ENCODE measurements around the gene PDHA1.

DNA sequence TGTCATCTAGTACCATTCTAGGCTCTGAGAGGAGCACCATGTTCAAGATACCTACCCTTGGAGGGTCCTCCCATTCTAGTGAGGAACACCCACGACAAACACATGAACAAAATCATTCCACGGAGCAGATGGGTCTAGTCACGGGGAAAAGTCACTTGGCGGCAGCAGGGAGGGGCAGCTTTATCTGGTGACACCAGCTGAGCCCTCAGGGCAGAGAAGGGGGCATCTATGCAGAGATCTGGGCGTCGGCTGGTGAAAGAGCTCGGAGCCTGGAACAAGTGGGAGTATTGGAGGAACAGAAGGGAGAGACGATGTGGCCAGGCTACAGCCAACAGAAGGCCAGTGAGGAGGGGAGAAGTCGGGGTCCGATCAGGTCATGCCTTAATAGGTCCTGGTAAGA lies 11.9 kb upstream of the PDHA1 start:
- TF ChIP-seq CTCF (IDR thresholded peaks at IDR 0.05) (no peak), POLR2AphosphoS5 (IDR thresholded peaks at IDR 0.05) (no peak), EP300 (IDR thresholded peaks at IDR 0.05) (no peak)
